Natural killer cell treated with Interleukin-12 subunit alpha and Interleukin-12 subunit beta and Interleukin-15 and Interleukin-18, amount 100 ng/mL, for 72 hours (primary cell): Measurements from ENCODE around the gene CDKAL1. TPM values are rescaled to one million over a fixed set of nuclear protein-coding genes. Genes with fewer than 3 reads are reported as not detected.
A peak's percentile ranks its signal among the peaks of the same experiment; 100 is the strongest.

Source experiments
- ATAC-seq, 2 donors: fragments of 150-1000 bp; cut with Tn5 transposase in 1 of 2; sonication (Bioruptor Pico), chemical (Tn5 transposase) in 1 of 2; 2 replicates each; pipeline ENCODE4 v1.10.0; 2021
- DNase-seq: peaks from one replicate; pipeline ENCODE4 v3.0.0; 2022; ENCODE audit warnings: low spot score
- H3K27ac Mint-ChIP-seq, 2 donors: 1 replicate in 1 of 2; 2 replicates in 1 of 2; pipeline ENCODE4 v1.8.0; 2022; ENCODE audit warnings: mixed read lengths in 2 of 2, mild to moderate bottlenecking in 1 of 2, moderate library complexity in 1 of 2
- H3K27me3 Mint-ChIP-seq, 2 donors: 1 replicate in 1 of 2; 2 replicates in 1 of 2; pipeline ENCODE4 v1.8.0; 2022; ENCODE audit warnings: mixed read lengths in 2 of 2
- H3K36me3 Mint-ChIP-seq: one replicate; pipeline ENCODE4 v1.8.0; 2022; ENCODE audit warnings: mixed read lengths
- H3K4me1 Mint-ChIP-seq, 2 donors: 1 replicate in 1 of 2; 2 replicates in 1 of 2; pipeline ENCODE4 v1.8.0; 2022; ENCODE audit warnings: low read depth in 2 of 2, mixed read lengths in 2 of 2, mild to moderate bottlenecking in 1 of 2
- H3K4me3 Mint-ChIP-seq: one replicate; pipeline ENCODE4 v1.8.0; 2022; ENCODE audit warnings: mixed read lengths
- H3K9me3 Mint-ChIP-seq: 2 replicates; pipeline ENCODE4 v1.8.0; 2022; ENCODE audit warnings: mixed read lengths
- total RNA-seq, 2 donors: library from RNA; stranded (reverse); gene quantifications; one replicate each; pipeline ENCODE4 v1.2.3, GENCODE V29; 2022

CDKAL1 gene
- total RNA-seq, 2 donors from 2014 or later: 33.7 to 43.8 TPM

DNA sequence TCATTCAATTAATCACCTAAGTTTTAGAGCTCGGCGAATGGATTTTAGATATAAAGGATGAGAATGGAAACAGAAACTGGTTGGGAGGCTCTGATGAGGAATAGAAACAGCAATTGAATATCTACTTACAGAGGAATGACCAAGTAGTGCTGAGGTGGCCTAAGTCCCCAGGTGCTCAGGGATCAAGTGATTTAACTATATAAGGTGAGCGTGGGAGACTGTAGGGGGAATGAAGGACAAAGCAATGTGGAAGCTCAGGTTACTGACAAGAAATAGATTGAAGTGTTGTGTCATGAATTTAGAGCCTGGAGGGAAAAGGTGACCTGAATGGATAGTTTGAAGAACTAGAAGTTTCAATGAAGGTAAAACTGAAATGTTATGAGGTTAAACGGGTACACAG, 563.9 kb downstream of the CDKAL1 start:
- H3K4me3 Mint-ChIP-seq: no peak overlapping the region
- ATAC-seq: no peak
- H3K4me1 Mint-ChIP-seq: peaks cover 18 to 25% of the 10 kb centered on the region in 2 donors
- H3K27me3 Mint-ChIP-seq: no peaks in the 10 kb centered on the region
- H3K27ac Mint-ChIP-seq: no peak overlapping the region
- DNase-seq: no peak
- H3K9me3 Mint-ChIP-seq: no peaks in the 10 kb centered on the region
- peaks cover 4% of the 10 kb centered on the region for H3K36me3 Mint-ChIP-seq

DNA sequence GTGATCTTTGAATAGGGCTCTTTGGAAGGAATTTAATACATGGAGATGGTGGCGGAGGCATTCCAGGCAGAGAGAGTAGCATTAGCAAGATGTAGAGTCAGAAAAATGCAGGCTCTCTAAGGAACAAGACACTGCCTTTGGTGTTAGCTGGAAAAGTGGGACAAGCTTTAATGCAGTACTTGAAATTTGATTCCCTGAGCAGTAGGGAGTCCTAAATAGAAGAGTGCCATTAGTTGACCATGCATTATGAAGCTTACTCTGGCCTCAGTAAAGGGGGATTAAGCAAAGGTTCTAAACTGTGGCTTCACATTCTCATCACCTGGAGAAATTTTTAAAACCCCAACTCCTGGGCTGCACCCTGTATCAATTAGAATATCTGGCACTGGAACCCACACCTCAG, 564.5 kb downstream of the CDKAL1 start:
- no peak for ATAC-seq
- no peak for DNase-seq
- H3K36me3 Mint-ChIP-seq: no peaks in the 10 kb centered on the region
- no peaks in the 10 kb centered on the region for H3K27me3 Mint-ChIP-seq
- H3K9me3 Mint-ChIP-seq: no peaks in the 10 kb centered on the region
- no peak overlapping the region for H3K27ac Mint-ChIP-seq
- H3K4me1 Mint-ChIP-seq: peaks cover 18 to 25% of the 10 kb centered on the region in 2 donors
- H3K4me3 Mint-ChIP-seq: no peak overlapping the region

DNA sequence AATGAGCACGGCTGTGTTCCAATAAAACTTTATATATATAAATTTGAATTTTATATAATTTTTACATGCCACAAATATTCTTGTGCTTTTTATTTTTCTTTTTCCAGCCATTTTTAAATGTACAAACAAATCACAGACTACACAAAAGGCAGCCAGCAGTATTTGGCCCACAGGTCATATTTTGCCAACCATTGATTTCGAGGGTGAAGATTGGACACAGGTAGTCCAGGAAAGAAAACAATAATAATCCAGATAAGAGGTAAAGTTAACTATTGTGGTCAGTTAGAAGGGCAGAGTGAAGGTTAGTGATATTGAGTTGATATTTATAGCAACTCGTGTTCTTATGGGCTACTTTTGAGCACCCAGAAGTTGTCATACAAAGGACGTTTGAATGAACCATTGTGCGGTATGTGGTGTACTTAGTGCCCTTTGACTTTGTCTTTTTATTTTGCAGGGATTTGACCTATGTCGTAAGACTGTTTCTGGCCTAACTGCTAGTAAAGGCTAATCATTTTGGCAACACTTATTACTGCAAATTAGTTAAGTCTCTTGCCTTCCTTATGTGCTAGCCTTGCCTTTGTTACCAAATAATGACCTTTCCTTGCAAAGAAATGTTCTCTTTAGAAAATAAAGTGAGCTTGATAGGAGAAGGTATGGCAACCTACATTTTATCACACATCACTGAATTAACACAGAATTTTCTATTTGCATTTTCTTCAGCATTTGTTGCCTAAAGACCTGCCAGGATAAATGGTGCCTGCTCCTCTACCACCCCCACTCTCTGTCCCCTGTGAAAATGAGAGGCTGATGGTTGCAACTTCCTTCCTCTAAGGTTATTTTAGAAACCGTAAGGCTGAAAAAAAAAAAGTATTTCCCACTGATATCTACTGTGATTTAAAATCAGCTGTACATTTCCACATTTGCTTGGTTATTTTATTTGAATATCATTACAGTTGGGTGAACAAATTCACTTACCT, 565.4 kb downstream of the CDKAL1 start:
- Mint-ChIP-seq H3K4me1 (peaks cover 18 to 27% of the 10 kb centered on the region in 2 donors), H3K27ac (no peak overlapping the region), H3K27me3 (no peaks in the 10 kb centered on the region), H3K4me3 (no peak overlapping the region), H3K36me3 (no peaks in the 10 kb centered on the region), H3K9me3 (no peaks in the 10 kb centered on the region)
- no peak for ATAC-seq
- no peak for DNase-seq

DNA sequence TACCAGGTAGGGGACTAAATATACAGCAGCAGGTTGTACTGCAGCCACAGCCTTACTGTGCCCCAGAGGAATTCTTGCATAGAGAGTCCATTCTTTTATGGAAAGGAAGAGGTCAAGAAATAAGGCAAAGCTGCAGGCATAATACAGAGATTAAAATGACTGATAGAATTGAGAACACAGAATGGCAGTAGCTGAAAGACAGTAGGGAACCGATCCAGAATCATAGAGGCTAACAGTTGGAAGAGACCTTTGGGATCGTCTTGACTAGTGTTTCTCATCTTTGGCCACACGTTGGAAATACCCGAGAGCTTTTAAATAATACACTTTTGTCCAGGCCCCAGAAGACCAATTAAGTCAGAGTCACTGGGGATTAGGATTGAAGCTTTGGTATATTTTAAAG, 566.7 kb downstream of the CDKAL1 start:
- Mint-ChIP-seq H3K27ac (no peak overlapping the region), H3K4me1 (peaks cover 18 to 27% of the 10 kb centered on the region in 2 donors), H3K36me3 (no peaks in the 10 kb centered on the region), H3K27me3 (no peaks in the 10 kb centered on the region), H3K9me3 (no peaks in the 10 kb centered on the region), H3K4me3 (no peak overlapping the region)
- DNase-seq (no peak), ATAC-seq (no peak)

GRCh38 chr6:21101694-21102093, 567.4 kb downstream of the CDKAL1 start:
- Mint-ChIP-seq H3K4me1 (peaks cover 18 to 29% of the 10 kb centered on the region in 2 donors), H3K4me3 (no peak overlapping the region)
- no peak for ATAC-seq

DNA sequence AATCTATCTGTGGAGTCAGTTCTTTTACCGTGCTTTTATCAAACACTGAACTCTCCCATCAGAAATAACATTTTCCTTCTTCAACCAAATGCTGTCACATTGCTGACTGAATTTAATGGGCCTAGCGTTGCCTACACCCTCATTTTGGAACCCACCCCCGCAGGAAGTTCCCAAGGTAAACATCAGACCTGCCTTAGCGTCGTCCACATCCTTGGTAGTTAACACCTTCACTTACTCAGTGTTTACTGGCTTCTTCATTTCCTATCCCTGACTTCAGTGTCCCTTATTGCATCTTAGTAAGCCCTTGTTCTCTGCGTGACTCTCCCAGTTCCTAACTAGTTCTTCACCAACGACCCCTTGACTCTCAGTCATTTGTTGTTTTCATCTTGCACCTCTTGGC, 567.9 kb downstream of the CDKAL1 start:
- H3K4me3 Mint-ChIP-seq: no peak overlapping the region
- no peaks in the 10 kb centered on the region for H3K27me3 Mint-ChIP-seq
- H3K4me1 Mint-ChIP-seq: peaks cover 18 to 29% of the 10 kb centered on the region in 2 donors
- ATAC-seq (no peak), DNase-seq (no peak)
- no peaks in the 10 kb centered on the region for H3K9me3 Mint-ChIP-seq
- peak overlapping the region in 1 of 2 donors; percentile 6 for H3K27ac Mint-ChIP-seq
- no peaks in the 10 kb centered on the region for H3K36me3 Mint-ChIP-seq

More at GRCh38 chr6:21101694-21102093, 567.4 kb downstream of the CDKAL1 start:
- Mint-ChIP-seq H3K36me3 (no peaks in the 10 kb centered on the region), H3K27me3 (no peaks in the 10 kb centered on the region), H3K27ac (peak overlapping the region in 1 of 2 donors; percentile 6), H3K9me3 (no peaks in the 10 kb centered on the region)
- no peak for DNase-seq

- Mint-ChIP-seq H3K36me3 (no peaks in the 10 kb centered on the region), H3K4me3 (no peak overlapping the region), H3K27ac (no peak overlapping the region), H3K4me1 (peaks cover 18 to 29% of the 10 kb centered on the region in 2 donors), H3K9me3 (no peaks in the 10 kb centered on the region), H3K27me3 (no peaks in the 10 kb centered on the region)
- ATAC-seq (no peak), DNase-seq (no peak)
These were observed 568.4 kb downstream of the CDKAL1 start for GRCh38 chr6:21102624-21103023.

- Mint-ChIP-seq H3K27ac (no peak overlapping the region), H3K9me3 (no peaks in the 10 kb centered on the region), H3K4me3 (no peak overlapping the region), H3K4me1 (peaks cover 18 to 26% of the 10 kb centered on the region in 2 donors), H3K27me3 (no peaks in the 10 kb centered on the region), H3K36me3 (no peaks in the 10 kb centered on the region)
- DNase-seq: no peak
- ATAC-seq: no peak
These were observed 569.5 kb downstream of the CDKAL1 start for GRCh38 chr6:21103626-21104224.

- H3K4me3 Mint-ChIP-seq: no peak overlapping the region
- H3K27ac Mint-ChIP-seq: no peak overlapping the region
- no peak for ATAC-seq
- no peaks in the 10 kb centered on the region for H3K27me3 Mint-ChIP-seq
- no peaks in the 10 kb centered on the region for H3K36me3 Mint-ChIP-seq
- no peaks in the 10 kb centered on the region for H3K9me3 Mint-ChIP-seq
- peaks cover 18 to 25% of the 10 kb centered on the region in 2 donors for H3K4me1 Mint-ChIP-seq
- DNase-seq: no peak
These were observed 570.0 kb downstream of the CDKAL1 start for GRCh38 chr6:21104288-21104687.

GRCh38 chr6:21107796-21108195, 573.5 kb downstream of the CDKAL1 start:
- no peaks in the 10 kb centered on the region for H3K9me3 Mint-ChIP-seq
- H3K4me1 Mint-ChIP-seq: peaks cover 0 to 4% of the 10 kb centered on the region in 2 donors
- H3K27me3 Mint-ChIP-seq: no peaks in the 10 kb centered on the region
- H3K4me3 Mint-ChIP-seq: no peak overlapping the region
- H3K36me3 Mint-ChIP-seq: no peaks in the 10 kb centered on the region
- ATAC-seq (peak in 1 of 2 donors; percentile 56), DNase-seq (no peak)
- H3K27ac Mint-ChIP-seq: no peak overlapping the region

DNA sequence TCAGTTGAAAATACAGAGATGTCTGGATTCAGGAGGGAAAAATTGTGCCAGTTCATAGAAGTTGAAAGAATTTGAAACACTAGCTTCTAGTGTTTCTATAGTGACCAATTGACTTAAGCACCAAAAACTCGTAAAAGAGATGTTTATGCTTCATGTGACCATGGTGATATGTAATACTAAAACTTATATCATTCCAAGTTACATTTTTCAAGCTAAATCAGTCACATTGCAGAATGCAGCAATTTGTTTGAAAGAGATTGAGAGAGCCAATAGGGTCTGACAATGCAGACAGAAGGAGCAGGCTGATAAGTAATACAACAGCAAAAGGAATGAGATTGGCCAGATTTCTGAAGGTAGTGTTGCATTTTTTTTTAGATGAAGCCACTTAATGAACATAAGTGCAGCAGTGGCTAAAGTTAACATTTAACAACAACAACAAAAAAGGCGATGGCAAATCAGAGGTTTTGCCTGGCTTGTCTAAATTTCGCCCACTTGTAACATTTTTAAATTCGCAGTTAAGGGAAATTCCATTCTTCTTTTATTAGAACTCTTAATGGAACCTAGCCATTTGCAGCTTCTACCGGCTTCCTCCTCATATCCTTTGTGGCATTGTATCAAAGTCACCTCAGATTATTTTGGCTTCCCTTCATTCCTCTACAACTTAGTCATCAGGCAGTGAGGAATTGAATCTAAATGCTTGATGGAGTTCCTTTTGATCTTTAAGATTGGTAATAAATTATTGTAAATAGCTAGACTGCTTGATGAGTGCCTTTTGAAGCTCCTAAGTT, 575.3 kb downstream of the CDKAL1 start:
- H3K27ac Mint-ChIP-seq: no peak overlapping the region
- no peaks in the 10 kb centered on the region for H3K27me3 Mint-ChIP-seq
- no peak for ATAC-seq
- no peak overlapping the region for H3K4me3 Mint-ChIP-seq
- no peaks in the 10 kb centered on the region for H3K36me3 Mint-ChIP-seq
- DNase-seq: no peak
- H3K4me1 Mint-ChIP-seq: peaks cover 0 to 2% of the 10 kb centered on the region in 2 donors
- H3K9me3 Mint-ChIP-seq: no peaks in the 10 kb centered on the region

GRCh38 chr6:21110684-21111083, 576.4 kb downstream of the CDKAL1 start:
- ATAC-seq (no peak), DNase-seq (no peak)
- Mint-ChIP-seq H3K9me3 (no peaks in the 10 kb centered on the region), H3K27ac (no peak overlapping the region), H3K4me3 (no peak overlapping the region), H3K4me1 (peaks cover 0 to 2% of the 10 kb centered on the region in 2 donors), H3K36me3 (no peaks in the 10 kb centered on the region), H3K27me3 (no peaks in the 10 kb centered on the region)

DNA sequence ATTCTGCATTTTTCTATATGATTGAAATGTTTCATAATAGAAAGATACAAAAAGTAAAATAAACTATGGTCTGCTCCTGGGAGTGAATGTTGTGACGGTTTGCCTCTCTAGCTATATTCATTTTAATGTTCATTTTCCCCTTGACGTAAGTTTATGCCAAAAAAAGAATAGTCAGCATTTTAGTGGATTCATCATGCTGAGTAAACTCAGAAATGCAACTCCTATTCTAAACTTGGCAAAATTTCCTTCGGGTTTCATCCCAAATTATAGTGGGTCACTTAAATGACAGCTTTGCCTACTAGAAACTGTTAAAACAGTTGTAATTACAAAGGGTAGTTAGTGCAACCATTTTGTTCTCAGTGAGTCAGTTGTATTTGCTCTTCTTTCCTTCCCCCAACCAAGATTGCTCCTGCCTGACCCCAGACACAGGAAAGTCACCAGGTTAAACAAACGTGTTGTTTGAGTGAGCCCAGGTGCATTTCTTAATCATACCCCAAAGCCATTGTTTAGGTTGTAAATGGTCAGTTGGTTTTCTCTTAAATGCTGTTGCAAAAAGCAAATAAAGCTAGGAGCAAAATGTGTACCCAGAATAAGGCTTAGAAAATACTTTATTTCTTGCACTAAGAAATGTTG, 577.0 kb downstream of the CDKAL1 start:
- ATAC-seq (no peak), DNase-seq (no peak)
- Mint-ChIP-seq H3K27me3 (no peaks in the 10 kb centered on the region), H3K9me3 (no peaks in the 10 kb centered on the region), H3K36me3 (no peaks in the 10 kb centered on the region), H3K4me1 (peaks cover 0 to 2% of the 10 kb centered on the region in 2 donors), H3K4me3 (no peak overlapping the region), H3K27ac (no peak overlapping the region)
